Effector memory CD8-positive, alpha-beta T cell (primary cell): ENCODE results near the gene INSYN2B.

Experiments used
- ATAC-seq: fragments of 150-1000 bp; cut with Tn5 transposase; replicated peaks from 2 replicates; pipeline ENCODE4 v1.10.0; 2021; ENCODE audit warnings: mild to moderate bottlenecking, moderate library complexity
- DNase-seq, 3 experiments: peaks; one replicate each; pipeline ENCODE4 v3.0.0; 2021
- H3K27ac Mint-ChIP-seq, 2 donors: one replicate each; pipeline ENCODE4 v1.8.0; 2022; ENCODE audit warnings: mild to moderate bottlenecking in 2 of 2, mixed read lengths in 2 of 2, moderate library complexity in 2 of 2
- H3K27me3 Mint-ChIP-seq, 2 donors: one replicate each; pipeline ENCODE4 v1.8.0; 2022; ENCODE audit warnings: mixed read lengths in 2 of 2
- H3K36me3 Mint-ChIP-seq: one replicate; pipeline ENCODE4 v1.8.0; 2022; ENCODE audit warnings: mild to moderate bottlenecking, moderate library complexity, mixed read lengths; ENCODE audit not compliant: insufficient read depth
- H3K4me1 Mint-ChIP-seq, 2 donors: one replicate each; pipeline ENCODE4 v1.8.0; 2022; ENCODE audit warnings: low read depth in 2 of 2, mixed read lengths in 2 of 2
- H3K4me3 Mint-ChIP-seq, 2 donors: one replicate each; pipeline ENCODE4 v1.8.0; 2022; ENCODE audit warnings: mild to moderate bottlenecking in 2 of 2, mixed read lengths in 2 of 2, moderate library complexity in 2 of 2
- H3K9me3 Mint-ChIP-seq, 2 donors: one replicate each; pipeline ENCODE4 v1.8.0; 2022; ENCODE audit warnings: mixed read lengths in 2 of 2

Gene INSYN2B

GRCh38 chr5:169939731-169940130 is 40.6 kb downstream of the INSYN2B start:
- Mint-ChIP-seq H3K27me3 (no peaks in the 10 kb centered on the region), H3K27ac (no peak overlapping the region), H3K4me3 (no peak overlapping the region), H3K9me3 (no peaks in the 10 kb centered on the region), H3K4me1 (peaks cover 19 to 40% of the 10 kb centered on the region in 2 donors), H3K36me3 (no peaks in the 10 kb centered on the region)
- DNase-seq (no peak), ATAC-seq (no peak)

- no peaks in the 10 kb centered on the region for H3K27me3 Mint-ChIP-seq
- ATAC-seq (no peak), DNase-seq (no peak)
- H3K4me1 Mint-ChIP-seq, result peaks cover 26 to 46% of the 10 kb centered on the region in 2 donors
- H3K27ac Mint-ChIP-seq, result no peak overlapping the region
- no peaks in the 10 kb centered on the region for H3K36me3 Mint-ChIP-seq
- no peak overlapping the region for H3K4me3 Mint-ChIP-seq
- H3K9me3 Mint-ChIP-seq, result no peaks in the 10 kb centered on the region
Measured at GRCh38 chr5:169938439-169938838, 41.9 kb downstream of the INSYN2B start.

- Mint-ChIP-seq H3K4me3 (no peak overlapping the region), H3K4me1 (peaks cover 39 to 55% of the 10 kb centered on the region in 2 donors), H3K36me3 (no peaks in the 10 kb centered on the region), H3K27ac (peak overlapping the region in 1 of 2 donors; percentile 24), H3K9me3 (no peaks in the 10 kb centered on the region), H3K27me3 (no peaks in the 10 kb centered on the region)
- ATAC-seq (no peak), DNase-seq (no peak)
Measured at GRCh38 chr5:169935762-169936161, 44.5 kb downstream of the INSYN2B start.

GRCh38 chr5:169934990-169935389 is 45.3 kb downstream of the INSYN2B start:
- DNase-seq (no peak), ATAC-seq (no peak)
- H3K4me3 Mint-ChIP-seq, result peak overlapping the region in 1 of 2 donors; percentile 5
- H3K4me1 Mint-ChIP-seq, result peaks cover 42 to 61% of the 10 kb centered on the region in 2 donors
- H3K36me3 Mint-ChIP-seq, result no peaks in the 10 kb centered on the region
- H3K27ac Mint-ChIP-seq, result peak overlapping the region; percentile 24 to 36
- no peaks in the 10 kb centered on the region for H3K9me3 Mint-ChIP-seq
- H3K27me3 Mint-ChIP-seq, result no peaks in the 10 kb centered on the region

- Mint-ChIP-seq H3K4me3 (no peak overlapping the region), H3K27me3 (no peaks in the 10 kb centered on the region), H3K36me3 (no peaks in the 10 kb centered on the region), H3K27ac (peak overlapping the region in 1 of 2 donors; percentile 63), H3K4me1 (peaks cover 42 to 61% of the 10 kb centered on the region in 2 donors), H3K9me3 (no peaks in the 10 kb centered on the region)
- no peak for ATAC-seq
- DNase-seq, result no peak
Measured at GRCh38 chr5:169933616-169934015, 46.7 kb downstream of the INSYN2B start.

- Mint-ChIP-seq H3K27me3 (no peaks in the 10 kb centered on the region), H3K27ac (peak overlapping the region; percentile 27 to 63), H3K9me3 (no peaks in the 10 kb centered on the region), H3K4me3 (no peak overlapping the region), H3K4me1 (peaks cover 45 to 62% of the 10 kb centered on the region in 2 donors), H3K36me3 (no peaks in the 10 kb centered on the region)
- ATAC-seq, result no peak
- no peak for DNase-seq
Measured at GRCh38 chr5:169933127-169933526, 47.2 kb downstream of the INSYN2B start.

- no peak for ATAC-seq
- no peak overlapping the region for H3K4me3 Mint-ChIP-seq
- peaks cover 21 to 27% of the 10 kb centered on the region in 2 donors for H3K4me1 Mint-ChIP-seq
- H3K27me3 Mint-ChIP-seq, result no peaks in the 10 kb centered on the region
- H3K36me3 Mint-ChIP-seq, result peaks cover 3% of the 10 kb centered on the region
- DNase-seq, result no peak
- no peaks in the 10 kb centered on the region for H3K9me3 Mint-ChIP-seq
- peak overlapping the region in 1 of 2 donors; percentile 81 for H3K27ac Mint-ChIP-seq
Measured at GRCh38 chr5:169923988-169924387, 56.3 kb downstream of the INSYN2B start.

GRCh38 chr5:169922474-169922873 is 57.8 kb downstream of the INSYN2B start:
- no peak for DNase-seq
- H3K27ac Mint-ChIP-seq, result peak overlapping the region in 1 of 2 donors; percentile 17

GRCh38 chr5:169921949-169922348 is 58.3 kb downstream of the INSYN2B start:
- Mint-ChIP-seq H3K27me3 (no peaks in the 10 kb centered on the region), H3K9me3 (no peaks in the 10 kb centered on the region), H3K36me3 (peaks cover 3% of the 10 kb centered on the region), H3K4me3 (no peak overlapping the region), H3K27ac (no peak overlapping the region), H3K4me1 (peaks cover 18 to 26% of the 10 kb centered on the region in 2 donors)
- DNase-seq (no peak), ATAC-seq (no peak)

More at GRCh38 chr5:169922474-169922873, 57.8 kb downstream of the INSYN2B start:
- no peak overlapping the region for H3K4me3 Mint-ChIP-seq
- no peak for ATAC-seq
- peaks cover 3% of the 10 kb centered on the region for H3K36me3 Mint-ChIP-seq
- H3K27me3 Mint-ChIP-seq, result no peaks in the 10 kb centered on the region
- no peaks in the 10 kb centered on the region for H3K9me3 Mint-ChIP-seq
- peaks cover 18 to 28% of the 10 kb centered on the region in 2 donors for H3K4me1 Mint-ChIP-seq

- Mint-ChIP-seq H3K4me3 (no peak overlapping the region), H3K4me1 (peaks cover 13 to 23% of the 10 kb centered on the region in 2 donors), H3K27ac (no peak overlapping the region), H3K27me3 (no peaks in the 10 kb centered on the region), H3K9me3 (no peaks in the 10 kb centered on the region), H3K36me3 (peaks cover 3% of the 10 kb centered on the region)
- no peak for ATAC-seq
- no peak for DNase-seq
Measured at GRCh38 chr5:169921384-169921783, 58.9 kb downstream of the INSYN2B start.

GRCh38 chr5:169920474-169920873 is 59.8 kb downstream of the INSYN2B start:
- ATAC-seq, result no peak
- H3K27me3 Mint-ChIP-seq, result no peaks in the 10 kb centered on the region
- no peaks in the 10 kb centered on the region for H3K9me3 Mint-ChIP-seq
- H3K4me3 Mint-ChIP-seq, result no peak overlapping the region
- no peak for DNase-seq
- peaks cover 10 to 23% of the 10 kb centered on the region in 2 donors for H3K4me1 Mint-ChIP-seq
- H3K36me3 Mint-ChIP-seq, result peaks cover 3% of the 10 kb centered on the region
- no peak overlapping the region for H3K27ac Mint-ChIP-seq

GRCh38 chr5:169918228-169918627 is 62.1 kb downstream of the INSYN2B start:
- ATAC-seq (no peak), DNase-seq (no peak)
- peaks cover 4 to 19% of the 10 kb centered on the region in 2 donors for H3K4me1 Mint-ChIP-seq

GRCh38 chr5:169917500-169917899 is 62.8 kb downstream of the INSYN2B start:
- no peaks in the 10 kb centered on the region for H3K27me3 Mint-ChIP-seq

More at GRCh38 chr5:169918228-169918627, 62.1 kb downstream of the INSYN2B start:
- no peaks in the 10 kb centered on the region for H3K36me3 Mint-ChIP-seq
- no peaks in the 10 kb centered on the region for H3K9me3 Mint-ChIP-seq
- H3K4me3 Mint-ChIP-seq, result no peak overlapping the region
- no peaks in the 10 kb centered on the region for H3K27me3 Mint-ChIP-seq
- H3K27ac Mint-ChIP-seq, result no peak overlapping the region

GRCh38 chr5:169914766-169915165 is 65.5 kb downstream of the INSYN2B start:
- Mint-ChIP-seq H3K27me3 (no peaks in the 10 kb centered on the region), H3K9me3 (no peaks in the 10 kb centered on the region), H3K36me3 (no peaks in the 10 kb centered on the region), H3K27ac (no peak overlapping the region), H3K4me3 (no peak overlapping the region), H3K4me1 (peaks cover 8 to 24% of the 10 kb centered on the region in 2 donors)
- no peak for ATAC-seq
- no peak for DNase-seq

More at GRCh38 chr5:169917500-169917899, 62.8 kb downstream of the INSYN2B start:
- peak overlapping the region in 1 of 2 donors; percentile 27 for H3K27ac Mint-ChIP-seq
- DNase-seq, result no peak
- H3K4me1 Mint-ChIP-seq, result peaks cover 4 to 22% of the 10 kb centered on the region in 2 donors
- ATAC-seq, result no peak
- H3K4me3 Mint-ChIP-seq, result no peak overlapping the region
- H3K9me3 Mint-ChIP-seq, result no peaks in the 10 kb centered on the region
- no peaks in the 10 kb centered on the region for H3K36me3 Mint-ChIP-seq
